Measurements from ENCODE around the gene ITGB4. TPM values are rescaled to one million over a fixed set of nuclear protein-coding genes. Genes with fewer than 3 reads are reported as not detected.

ITGB4 gene
- total and polyA plus RNA-seq, 10 of the 15 experiments (the other 5 are each of a cell fraction or from before 2014, with no cell fraction given), result 0.06 to 1.6 (median 0.27) TPM; not detected in 2

DNA sequence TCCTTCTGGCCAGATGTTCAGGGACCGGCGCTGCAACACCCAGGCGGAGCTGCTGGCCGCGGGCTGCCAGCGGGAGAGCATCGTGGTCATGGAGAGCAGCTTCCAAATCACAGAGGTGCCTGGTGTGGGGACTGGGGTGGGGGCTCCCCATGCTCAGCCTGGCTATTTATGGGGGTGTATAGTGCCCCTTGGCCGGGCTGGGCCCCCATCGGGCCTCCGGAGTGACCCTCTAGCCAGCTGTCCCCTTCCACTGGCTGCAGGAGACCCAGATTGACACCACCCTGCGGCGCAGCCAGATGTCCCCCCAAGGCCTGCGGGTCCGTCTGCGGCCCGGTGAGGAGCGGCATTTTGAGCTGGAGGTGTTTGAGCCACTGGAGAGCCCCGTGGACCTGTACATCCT is 6.1 kb downstream of the ITGB4 start:
- DNase-seq (ENCODE audit: low read depth, low spot score), result no peak
- Histone ChIP-seq H3K27me3 (replicated peaks in 1 of 2; ENCODE audit: control insufficient read depth in 2 of 2, insufficient read depth in 2 of 2, low read length in 1 of 2) (no peaks in the 10 kb centered on the region; a peak in 1 of 4 replicates), H3K36me3 (ENCODE audit: control insufficient read depth in 2 of 2, insufficient read depth in 2 of 2, low read length in 1 of 2) (no peaks in the 10 kb centered on the region), H3K9ac (ENCODE audit: control insufficient read depth, insufficient read depth, low read length) (no peak overlapping the region), H3K4me1 (ENCODE audit: control insufficient read depth, insufficient read depth, low read length) (no peaks in the 10 kb centered on the region), H3K4me2 (ENCODE audit: control insufficient read depth, insufficient read depth) (no peak overlapping the region), H2AFZ (ENCODE audit: control insufficient read depth, low read depth, low read length) (no peak overlapping the region), H3K27ac (ENCODE audit: control insufficient read depth, insufficient read depth) (no peak overlapping the region), H4K20me1 (ENCODE audit: control insufficient read depth, insufficient read depth) (no peaks in the 10 kb centered on the region), H3K79me2 (ENCODE audit: control insufficient read depth, insufficient read depth, low read length) (no peaks in the 10 kb centered on the region), H3K4me3 (no peak overlapping the region), H3K9me3 (replicated peaks; ENCODE audit: control insufficient read depth, insufficient read depth, low read length) (no peaks in the 10 kb centered on the region; the same call in 2 of the 3 replicates)
- POLR2A ChIA-PET, result no interaction called here
- SMC1A ChIA-PET (ENCODE audit: uncharacterized antibody, unreplicated experiment), result no interaction called here
- WGBS (ENCODE audit: insufficient coverage, insufficient replicate concordance, low lambda C conversion rate, missing lambda C conversion rate), result 80% methylated on average over 18 of the region's 18 CpGs
- no peak for ATAC-seq
- in situ Hi-C loops (cut with MboI), result no loop called here
- CTCF ChIA-PET, result interaction anchor here (4.3 kb wide), 1 partner anchor 21 kb away, joined by 17 read pairs; no protein-coding TSS in a partner anchor
- intact Hi-C loops (cut with micrococcal nuclease; ENCODE audit: unreplicated experiment), result no loop called here
- no TSS peak for BruUV-seq (replicated peaks)
- FAIRE-seq, result no peak
- RAD21 ChIA-PET (ENCODE audit: unreplicated experiment), result interaction anchor here (1.4 kb wide), 1 partner anchor 11 kb away, joined by 5 read pairs; no protein-coding TSS in a partner anchor
- TF ChIP-seq, protein P1, sequence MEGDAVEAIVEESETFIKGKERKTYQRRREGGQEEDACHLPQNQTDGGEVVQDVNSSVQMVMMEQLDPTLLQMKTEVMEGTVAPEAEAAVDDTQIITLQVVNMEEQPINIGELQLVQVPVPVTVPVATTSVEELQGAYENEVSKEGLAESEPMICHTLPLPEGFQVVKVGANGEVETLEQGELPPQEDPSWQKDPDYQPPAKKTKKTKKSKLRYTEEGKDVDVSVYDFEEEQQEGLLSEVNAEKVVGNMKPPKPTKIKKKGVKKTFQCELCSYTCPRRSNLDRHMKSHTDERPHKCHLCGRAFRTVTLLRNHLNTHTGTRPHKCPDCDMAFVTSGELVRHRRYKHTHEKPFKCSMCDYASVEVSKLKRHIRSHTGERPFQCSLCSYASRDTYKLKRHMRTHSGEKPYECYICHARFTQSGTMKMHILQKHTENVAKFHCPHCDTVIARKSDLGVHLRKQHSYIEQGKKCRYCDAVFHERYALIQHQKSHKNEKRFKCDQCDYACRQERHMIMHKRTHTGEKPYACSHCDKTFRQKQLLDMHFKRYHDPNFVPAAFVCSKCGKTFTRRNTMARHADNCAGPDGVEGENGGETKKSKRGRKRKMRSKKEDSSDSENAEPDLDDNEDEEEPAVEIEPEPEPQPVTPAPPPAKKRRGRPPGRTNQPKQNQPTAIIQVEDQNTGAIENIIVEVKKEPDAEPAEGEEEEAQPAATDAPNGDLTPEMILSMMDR (IDR thresholded peaks at IDR 0.05 in 2 of 3, conservative IDR thresholded peaks at IDR 0.05 in 1 of 3; ENCODE audit: control insufficient read depth in 2 of 3, extremely low read depth in 1 of 3, insufficient read depth in 1 of 3, low read depth in 3 of 3, low read length in 3 of 3), result no peak
- TF ChIP-seq RBBP5 (conservative IDR thresholded peaks at IDR 0.05) (no peak), ZNF217 (IDR thresholded peaks at IDR 0.05) (no peak), NFIC (IDR thresholded peaks at IDR 0.05; ENCODE audit: low read depth, low read length) (no peak), YY1 (IDR thresholded peaks at IDR 0.05; ENCODE audit: low read depth, low read length) (no peak), CBX5 (IDR thresholded peaks at IDR 0.05; ENCODE audit: low read depth) (no peak), JUND (IDR thresholded peaks at IDR 0.05; ENCODE audit: low read depth, low read length) (no peak)
- TF ChIP-seq, protein P2, sequence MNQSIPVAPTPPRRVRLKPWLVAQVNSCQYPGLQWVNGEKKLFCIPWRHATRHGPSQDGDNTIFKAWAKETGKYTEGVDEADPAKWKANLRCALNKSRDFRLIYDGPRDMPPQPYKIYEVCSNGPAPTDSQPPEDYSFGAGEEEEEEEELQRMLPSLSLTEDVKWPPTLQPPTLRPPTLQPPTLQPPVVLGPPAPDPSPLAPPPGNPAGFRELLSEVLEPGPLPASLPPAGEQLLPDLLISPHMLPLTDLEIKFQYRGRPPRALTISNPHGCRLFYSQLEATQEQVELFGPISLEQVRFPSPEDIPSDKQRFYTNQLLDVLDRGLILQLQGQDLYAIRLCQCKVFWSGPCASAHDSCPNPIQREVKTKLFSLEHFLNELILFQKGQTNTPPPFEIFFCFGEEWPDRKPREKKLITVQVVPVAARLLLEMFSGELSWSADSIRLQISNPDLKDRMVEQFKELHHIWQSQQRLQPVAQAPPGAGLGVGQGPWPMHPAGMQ (IDR thresholded peaks at IDR 0.05; ENCODE audit: borderline replicate concordance), result no peak
- TF ChIP-seq, protein P3, sequence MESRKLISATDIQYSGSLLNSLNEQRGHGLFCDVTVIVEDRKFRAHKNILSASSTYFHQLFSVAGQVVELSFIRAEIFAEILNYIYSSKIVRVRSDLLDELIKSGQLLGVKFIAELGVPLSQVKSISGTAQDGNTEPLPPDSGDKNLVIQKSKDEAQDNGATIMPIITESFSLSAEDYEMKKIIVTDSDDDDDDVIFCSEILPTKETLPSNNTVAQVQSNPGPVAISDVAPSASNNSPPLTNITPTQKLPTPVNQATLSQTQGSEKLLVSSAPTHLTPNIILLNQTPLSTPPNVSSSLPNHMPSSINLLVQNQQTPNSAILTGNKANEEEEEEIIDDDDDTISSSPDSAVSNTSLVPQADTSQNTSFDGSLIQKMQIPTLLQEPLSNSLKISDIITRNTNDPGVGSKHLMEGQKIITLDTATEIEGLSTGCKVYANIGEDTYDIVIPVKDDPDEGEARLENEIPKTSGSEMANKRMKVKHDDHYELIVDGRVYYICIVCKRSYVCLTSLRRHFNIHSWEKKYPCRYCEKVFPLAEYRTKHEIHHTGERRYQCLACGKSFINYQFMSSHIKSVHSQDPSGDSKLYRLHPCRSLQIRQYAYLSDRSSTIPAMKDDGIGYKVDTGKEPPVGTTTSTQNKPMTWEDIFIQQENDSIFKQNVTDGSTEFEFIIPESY (IDR thresholded peaks at IDR 0.05), result no peak
- TF ChIP-seq, protein P4, sequence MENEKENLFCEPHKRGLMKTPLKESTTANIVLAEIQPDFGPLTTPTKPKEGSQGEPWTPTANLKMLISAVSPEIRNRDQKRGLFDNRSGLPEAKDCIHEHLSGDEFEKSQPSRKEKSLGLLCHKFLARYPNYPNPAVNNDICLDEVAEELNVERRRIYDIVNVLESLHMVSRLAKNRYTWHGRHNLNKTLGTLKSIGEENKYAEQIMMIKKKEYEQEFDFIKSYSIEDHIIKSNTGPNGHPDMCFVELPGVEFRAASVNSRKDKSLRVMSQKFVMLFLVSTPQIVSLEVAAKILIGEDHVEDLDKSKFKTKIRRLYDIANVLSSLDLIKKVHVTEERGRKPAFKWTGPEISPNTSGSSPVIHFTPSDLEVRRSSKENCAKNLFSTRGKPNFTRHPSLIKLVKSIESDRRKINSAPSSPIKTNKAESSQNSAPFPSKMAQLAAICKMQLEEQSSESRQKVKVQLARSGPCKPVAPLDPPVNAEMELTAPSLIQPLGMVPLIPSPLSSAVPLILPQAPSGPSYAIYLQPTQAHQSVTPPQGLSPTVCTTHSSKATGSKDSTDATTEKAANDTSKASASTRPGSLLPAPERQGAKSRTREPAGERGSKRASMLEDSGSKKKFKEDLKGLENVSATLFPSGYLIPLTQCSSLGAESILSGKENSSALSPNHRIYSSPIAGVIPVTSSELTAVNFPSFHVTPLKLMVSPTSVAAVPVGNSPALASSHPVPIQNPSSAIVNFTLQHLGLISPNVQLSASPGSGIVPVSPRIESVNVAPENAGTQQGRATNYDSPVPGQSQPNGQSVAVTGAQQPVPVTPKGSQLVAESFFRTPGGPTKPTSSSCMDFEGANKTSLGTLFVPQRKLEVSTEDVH (IDR thresholded peaks at IDR 0.05; ENCODE audit: low read depth, partially characterized antibody), result no peak
- TF ChIP-seq, protein P5, sequence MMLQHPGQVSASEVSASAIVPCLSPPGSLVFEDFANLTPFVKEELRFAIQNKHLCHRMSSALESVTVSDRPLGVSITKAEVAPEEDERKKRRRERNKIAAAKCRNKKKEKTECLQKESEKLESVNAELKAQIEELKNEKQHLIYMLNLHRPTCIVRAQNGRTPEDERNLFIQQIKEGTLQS (IDR thresholded peaks at IDR 0.05; ENCODE audit: borderline replicate concordance, extremely low read depth, low read depth, low read length), result no peak
